ENCODE data around the gene DNAH14. TPM values are rescaled to one million over a fixed set of nuclear protein-coding genes. Genes with fewer than 3 reads are reported as not detected.
A peak's percentile ranks its signal among the peaks of the same experiment; 100 is the strongest.
"Not testable (repeated sequence)": the region's sequence is repeated elsewhere in the genome, so short reads cannot be mapped to it uniquely, and the experiment has no call there.

The DNAH14 gene
- total RNA-seq, 2 donors from 2014 or later = 5.8 to 7.7 TPM

DNA sequence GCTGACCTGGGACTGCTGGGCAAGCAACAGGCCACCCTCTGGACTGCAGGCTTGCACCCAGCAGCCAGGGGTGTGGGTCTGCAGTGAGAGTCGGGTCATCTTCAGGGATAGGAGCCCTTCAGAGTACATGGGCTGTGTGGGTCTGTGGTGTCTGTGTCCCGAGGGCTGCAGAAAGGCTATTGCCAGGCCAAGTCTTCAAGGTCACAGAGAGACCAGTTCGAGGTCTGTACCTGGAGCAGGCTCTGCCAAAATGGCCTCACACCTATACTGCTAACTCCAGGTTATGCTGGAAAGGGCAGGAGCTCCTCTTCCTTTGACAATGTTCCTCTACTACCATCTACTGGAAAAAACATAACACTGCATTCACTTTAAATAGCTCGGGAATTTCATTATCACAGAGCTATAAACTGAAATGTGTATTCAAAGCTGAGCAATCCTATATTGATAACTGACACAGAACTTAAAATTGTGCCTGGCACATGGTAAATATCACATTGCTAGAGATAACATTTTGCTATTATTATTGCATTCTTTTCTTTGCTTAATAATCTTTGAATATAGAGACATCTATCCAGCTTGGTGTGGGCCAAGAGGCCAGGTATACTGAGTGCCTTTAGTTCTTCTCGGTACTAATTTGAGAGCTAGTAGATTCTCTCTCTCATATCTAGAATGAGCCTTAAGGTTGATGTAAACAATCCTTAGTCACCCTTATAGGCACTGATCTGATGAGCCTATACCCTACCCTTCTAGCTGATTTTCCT, 6.9 kb upstream of the DNAH14 start:
- no peak for DNase-seq (ENCODE audit: low spot score)
- H3K4me1 ChIP-seq = no peaks in the 10 kb centered on the region
- no peak overlapping the region for H3K27ac ChIP-seq
- H3K27me3 ChIP-seq = no peaks in the 10 kb centered on the region
- TF ChIP-seq CTCF (IDR thresholded peaks at IDR 0.05) = peak; percentile 38 to 79
- no peak overlapping the region for H3K4me3 ChIP-seq
- H3K36me3 ChIP-seq = no peaks in the 10 kb centered on the region
- H3K9me3 ChIP-seq = no peaks in the 10 kb centered on the region

DNA sequence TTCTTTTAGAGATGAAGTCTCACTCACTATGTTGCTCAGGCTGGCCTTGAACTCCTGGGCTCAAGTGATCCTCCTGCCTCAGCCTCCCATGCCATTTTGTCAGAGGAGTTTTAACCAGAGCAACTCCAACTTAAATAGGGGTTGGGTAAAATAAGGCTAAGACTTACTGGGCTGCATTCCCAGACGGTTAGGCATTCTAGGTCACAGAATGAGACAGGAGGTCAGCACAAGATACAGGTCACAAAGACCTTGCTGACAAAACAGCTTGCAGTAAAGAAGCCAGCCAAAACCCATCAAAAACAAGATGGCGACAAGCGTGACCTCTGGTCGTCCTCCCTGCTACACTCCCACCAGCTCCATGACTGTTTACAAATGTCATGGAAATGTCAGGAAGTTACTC, 5.7 kb upstream of the DNAH14 start:
- DNase-seq (ENCODE audit: low spot score) = no peak
- Histone ChIP-seq H3K27me3 (no peaks in the 10 kb centered on the region), H3K4me3 (no peak overlapping the region), H3K9me3 (no peaks in the 10 kb centered on the region), H3K36me3 (no peaks in the 10 kb centered on the region), H3K27ac (no peak overlapping the region), H3K4me1 (no peaks in the 10 kb centered on the region)
- no peak for TF ChIP-seq CTCF (IDR thresholded peaks at IDR 0.05)

DNA sequence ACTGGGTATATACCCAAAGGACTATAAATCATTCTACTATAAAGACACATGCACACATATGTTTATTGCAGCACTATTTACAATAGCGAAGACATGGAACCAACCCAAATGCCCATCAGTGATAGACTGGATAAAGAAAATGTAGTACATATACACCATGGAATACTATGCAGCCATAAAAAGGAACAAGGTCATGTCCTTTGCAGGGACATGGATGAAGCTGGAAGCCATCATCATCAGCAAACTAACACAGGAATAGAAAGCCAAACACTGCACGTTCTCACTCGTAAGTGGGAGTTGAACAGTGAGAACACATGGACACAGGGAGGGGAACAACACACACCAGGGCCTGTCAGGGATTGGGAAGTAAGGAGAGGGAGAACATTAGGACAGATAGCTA, 1.8 kb upstream of the DNAH14 start:
- not testable (repeated sequence) for H3K4me3 ChIP-seq; H3K27ac ChIP-seq; H3K4me1 ChIP-seq; DNase-seq (ENCODE audit: low spot score); H3K36me3 ChIP-seq; H3K27me3 ChIP-seq
- H3K9me3 ChIP-seq = peaks cover 5 to 11% of the 10 kb centered on the region in 2 donors

GRCh38 chr1:224928906-224929305, 569 bp upstream of the DNAH14 start:
- Histone ChIP-seq H3K27me3 (no peaks in the 10 kb centered on the region), H3K9me3 (peaks cover 5 to 24% of the 10 kb centered on the region in 2 donors), H3K4me3 (no peak overlapping the region), H3K4me1 (peaks cover 0 to 7% of the 10 kb centered on the region in 2 donors), H3K36me3 (no peaks in the 10 kb centered on the region), H3K27ac (no peak overlapping the region)
- DNase-seq (ENCODE audit: low spot score) = no peak
- no peak for TF ChIP-seq CTCF (IDR thresholded peaks at IDR 0.05)

DNA sequence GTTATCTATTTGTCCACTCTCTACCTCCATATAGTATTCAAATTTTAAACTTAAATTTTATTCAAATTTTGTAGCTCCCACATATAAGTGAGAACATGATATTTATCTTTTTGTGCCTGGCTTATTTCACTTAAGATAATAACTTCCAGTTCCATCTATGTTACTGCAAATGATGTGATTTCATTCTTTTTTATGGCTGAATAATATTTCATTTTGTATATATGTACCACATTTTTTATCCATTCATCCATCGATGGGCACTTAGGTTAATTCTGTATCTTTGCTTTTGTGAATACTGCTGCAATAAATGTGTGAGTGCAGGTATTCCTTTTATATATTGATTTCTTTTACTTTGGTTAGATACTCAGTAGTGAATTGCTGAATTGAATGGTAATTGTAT, 2.1 kb downstream of the DNAH14 start:
- peaks cover 5 to 43% of the 10 kb centered on the region in 2 donors for H3K9me3 ChIP-seq
- TF ChIP-seq CTCF (IDR thresholded peaks at IDR 0.05) = no peak
- peaks cover 0 to 7% of the 10 kb centered on the region in 2 donors for H3K4me1 ChIP-seq
- no peak overlapping the region for H3K4me3 ChIP-seq
- no peak for DNase-seq (ENCODE audit: low spot score)
- no peaks in the 10 kb centered on the region for H3K27me3 ChIP-seq
- H3K36me3 ChIP-seq = no peaks in the 10 kb centered on the region
- no peak overlapping the region for H3K27ac ChIP-seq

DNA sequence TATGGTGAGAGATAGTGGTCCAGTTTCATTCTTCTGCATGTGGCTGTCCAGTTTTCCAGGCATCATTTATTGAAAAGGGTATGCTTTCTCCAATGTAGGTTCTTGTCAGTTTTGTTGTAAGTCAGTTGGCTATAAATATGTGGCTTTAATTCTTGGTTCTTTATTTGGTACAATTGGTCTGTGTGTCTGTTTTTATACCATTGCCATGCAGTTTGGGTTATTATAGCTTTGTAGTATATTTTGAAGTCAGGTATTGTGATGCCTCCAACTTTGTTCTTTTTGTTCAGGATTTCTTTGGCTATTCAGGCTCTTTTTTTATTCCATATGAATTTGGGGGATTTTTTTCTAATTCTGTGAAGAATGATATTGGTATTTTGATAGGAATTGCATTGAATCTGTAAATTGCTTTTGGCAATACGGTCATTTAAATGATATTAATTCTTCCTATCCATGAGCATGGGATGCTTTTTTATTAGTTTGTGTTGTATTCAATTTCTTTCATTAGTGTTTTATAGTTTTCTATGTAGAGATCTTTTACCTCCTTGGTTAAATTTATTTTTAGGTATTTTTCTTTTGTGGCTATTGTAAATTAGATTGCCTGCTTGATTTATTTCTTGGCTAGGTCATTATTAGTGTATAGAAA, 3.3 kb downstream of the DNAH14 start:
- H3K27ac ChIP-seq = no peak overlapping the region
- DNase-seq (ENCODE audit: low spot score) = no peak
- H3K4me1 ChIP-seq = peaks cover 0 to 7% of the 10 kb centered on the region in 2 donors
- no peaks in the 10 kb centered on the region for H3K36me3 ChIP-seq
- H3K27me3 ChIP-seq = no peaks in the 10 kb centered on the region
- peaks cover 5 to 50% of the 10 kb centered on the region in 2 donors for H3K9me3 ChIP-seq
- TF ChIP-seq CTCF (IDR thresholded peaks at IDR 0.05) = no peak
- H3K4me3 ChIP-seq = no peak overlapping the region

Measured in right atrium auricular region (tissue), 2 donors.